Trophoblast cell (in vitro differentiated cells and primary cell): Measurements from ENCODE around the gene OTUD4.

ENCODE experiments used
- DNase-seq, 2 donors: peaks; one replicate each; pipeline ENCODE4 v3.0.0-alpha.2; 2016
- H2AFZ ChIP-seq: 2 replicates; pipeline ENCODE4 v1.6.1; 2013; ENCODE audit warnings: low read length, moderate library complexity, mild to moderate bottlenecking; ENCODE audit not compliant: insufficient read depth, poor library complexity
- H2AK5ac ChIP-seq: 2 replicates; pipeline ENCODE4 v1.6.1; 2013; ENCODE audit warnings: mild to moderate bottlenecking, low read length
- H2BK120ac ChIP-seq: 2 replicates; pipeline ENCODE4 v1.6.1; 2013; ENCODE audit warnings: low read length, mild to moderate bottlenecking, moderate library complexity; ENCODE audit not compliant: insufficient read depth, poor library complexity
- H2BK12ac ChIP-seq: 2 replicates; pipeline ENCODE4 v1.6.1; 2013; ENCODE audit warnings: mild to moderate bottlenecking, low read length, moderate library complexity
- H2BK5ac ChIP-seq: 2 replicates; pipeline ENCODE4 v1.6.1; 2013; ENCODE audit warnings: low read length, low read depth, moderate library complexity, mild to moderate bottlenecking; ENCODE audit not compliant: poor library complexity
- H3K14ac ChIP-seq: 2 replicates; pipeline ENCODE4 v1.6.1; 2013; ENCODE audit warnings: mild to moderate bottlenecking, low read length
- H3K18ac ChIP-seq: 2 replicates; pipeline ENCODE4 v1.6.1; 2013; ENCODE audit warnings: mild to moderate bottlenecking, low read length
- H3K23ac ChIP-seq: 2 replicates; pipeline ENCODE4 v1.6.1; 2013; ENCODE audit warnings: low read length
- H3K27ac ChIP-seq: 2 replicates; pipeline ENCODE4 v1.5.1; 2013; ENCODE audit warnings: low read depth, mild to moderate bottlenecking, inconsistent platforms, low read length, moderate library complexity
- H3K27me3 ChIP-seq: 2 replicates; pipeline ENCODE4 v1.6.1; 2013; ENCODE audit warnings: inconsistent platforms, mild to moderate bottlenecking, low read length, moderate library complexity; ENCODE audit not compliant: insufficient read depth
- H3K36me3 ChIP-seq, 2 experiments: 1 replicate in 1 of 2; 2 replicates in 1 of 2; pipeline ENCODE4 v1.6.1; 2013; ENCODE audit warnings: low read length in 2 of 2, mild to moderate bottlenecking in 2 of 2, moderate library complexity in 1 of 2; ENCODE audit not compliant: insufficient read depth in 2 of 2, control insufficient read depth in 1 of 2
- H3K4ac ChIP-seq: 2 replicates; pipeline ENCODE4 v1.6.1; 2013; ENCODE audit warnings: low read depth, mild to moderate bottlenecking, low read length, moderate library complexity
- H3K4me1 ChIP-seq, 2 experiments: 1 replicate in 1 of 2; 2 replicates in 1 of 2; pipeline ENCODE4 v1.6.1; 2013; ENCODE audit warnings: low read length in 2 of 2, mild to moderate bottlenecking in 2 of 2, moderate library complexity in 1 of 2; ENCODE audit not compliant: insufficient read depth in 2 of 2, control insufficient read depth in 1 of 2
- H3K4me2 ChIP-seq: 2 replicates; pipeline ENCODE4 v1.6.1; 2013; ENCODE audit warnings: inconsistent platforms, mild to moderate bottlenecking, low read length, moderate library complexity
- H3K4me3 ChIP-seq: 2 replicates; pipeline ENCODE4 v1.5.1; 2013; ENCODE audit warnings: mild to moderate bottlenecking, low read depth, low read length, inconsistent platforms
- H3K79me1 ChIP-seq: one replicate; pipeline ENCODE4 v1.6.1; 2013; ENCODE audit warnings: low read length
- H3K79me2 ChIP-seq: 2 replicates; pipeline ENCODE4 v1.6.1; 2013; ENCODE audit warnings: low read length, mild to moderate bottlenecking; ENCODE audit not compliant: control insufficient read depth, insufficient read depth, poor library complexity
- H3K9ac ChIP-seq: 2 replicates; pipeline ENCODE4 v1.6.1; 2013; ENCODE audit warnings: mild to moderate bottlenecking, low read length
- H3K9me3 ChIP-seq: 2 replicates; pipeline ENCODE4 v1.6.1; 2013; ENCODE audit warnings: low read depth, mild to moderate bottlenecking, control low read depth, inconsistent platforms, low read length; ENCODE audit not compliant: insufficient read depth
- H4K12ac ChIP-seq: 2 replicates; pipeline ENCODE4 v1.6.1; 2013; ENCODE audit warnings: low read depth, mild to moderate bottlenecking, low read length, moderate library complexity
- H4K8ac ChIP-seq: 2 replicates; pipeline ENCODE4 v1.6.1; 2013; ENCODE audit warnings: low read depth, mild to moderate bottlenecking, low read length, moderate library complexity
- H4K91ac ChIP-seq: one replicate; pipeline ENCODE4 v1.6.1; 2013; ENCODE audit warnings: low read depth, mild to moderate bottlenecking, low read length, moderate library complexity
- WGBS: extraction: QIAGEN DNeasy Blood & Tissue Kit; methylation state at CpG from one replicate; pipeline ENCODE4 v1.1.7; 2013; ENCODE audit warnings: missing lambda C conversion rate; ENCODE audit not compliant: insufficient read length, insufficient coverage; ENCODE audit errors: extremely low coverage; 5-methylcytosine and 5-hydroxymethylcytosine counted together

Gene OTUD4

DNA sequence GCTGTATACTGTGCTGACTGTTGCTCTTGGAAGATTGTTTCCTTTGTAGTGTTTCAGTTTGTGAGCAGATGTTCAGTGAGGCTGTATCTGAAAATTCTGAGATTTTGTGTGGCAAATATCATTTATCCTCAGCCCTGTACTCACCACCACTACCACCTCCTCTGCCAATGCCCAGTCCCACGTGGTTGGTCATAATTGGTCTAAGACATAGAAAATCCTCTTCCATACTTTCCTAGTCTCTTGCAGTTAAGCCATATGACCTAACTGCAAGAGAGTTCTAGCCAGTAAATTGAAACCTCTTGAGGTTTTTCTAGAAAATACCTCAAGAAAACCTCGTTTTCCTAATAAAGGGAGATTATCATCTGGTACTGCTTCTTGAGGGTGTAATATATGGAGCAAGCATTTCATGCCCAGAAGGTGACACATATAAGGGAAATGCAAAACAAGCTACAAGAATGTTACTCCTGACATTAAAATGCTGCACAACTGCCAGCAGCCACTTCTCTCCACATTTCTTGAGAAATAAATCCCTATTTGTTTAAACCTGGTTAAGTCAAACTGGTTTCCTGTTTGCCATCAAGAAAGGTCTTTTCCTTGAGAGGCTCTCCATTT lies 49.5 kb downstream of the OTUD4 start:
- H3K27me3 ChIP-seq, result no peaks in the 10 kb centered on the region
- no peak overlapping the region for H4K91ac ChIP-seq
- peak; percentile 73 to 85 for DNase-seq
- H3K23ac ChIP-seq, result no peak overlapping the region
- H2AFZ ChIP-seq, result no peak overlapping the region
- H3K4ac ChIP-seq, result no peak overlapping the region
- H2BK12ac ChIP-seq, result no peak overlapping the region
- H3K36me3 ChIP-seq, result peaks cover 7 to 8% of the 10 kb centered on the region in 2 experiments
- H3K79me1 ChIP-seq, result no peaks in the 10 kb centered on the region
- no peak overlapping the region for H3K27ac ChIP-seq
- H3K14ac ChIP-seq, result no peak overlapping the region
- H4K8ac ChIP-seq, result no peak overlapping the region
- no peak overlapping the region for H4K12ac ChIP-seq
- no peak overlapping the region for H3K4me3 ChIP-seq
- H3K79me2 ChIP-seq, result no peaks in the 10 kb centered on the region
- H3K18ac ChIP-seq, result no peak overlapping the region
- no CpG with 5 or more reads among the region's 2 CpGs for WGBS
- no peak overlapping the region for H3K9ac ChIP-seq
- H2BK120ac ChIP-seq, result no peak overlapping the region
- no peaks in the 10 kb centered on the region for H3K4me1 ChIP-seq
- H2AK5ac ChIP-seq, result no peak overlapping the region
- no peaks in the 10 kb centered on the region for H3K9me3 ChIP-seq
- no peak overlapping the region for H2BK5ac ChIP-seq
- H3K4me2 ChIP-seq, result no peak overlapping the region

GRCh38 chr4:145130130-145130529 lies 50.3 kb downstream of the OTUD4 start:
- no peak overlapping the region for H3K4me3 ChIP-seq
- peaks cover 10 to 11% of the 10 kb centered on the region in 2 experiments for H3K36me3 ChIP-seq
- no peaks in the 10 kb centered on the region for H3K4me1 ChIP-seq
- H2AK5ac ChIP-seq, result no peak overlapping the region
- no peak overlapping the region for H4K12ac ChIP-seq
- H3K9ac ChIP-seq, result no peak overlapping the region
- no peak overlapping the region for H2AFZ ChIP-seq
- H3K27me3 ChIP-seq, result no peaks in the 10 kb centered on the region
- H3K79me1 ChIP-seq, result no peaks in the 10 kb centered on the region
- H3K79me2 ChIP-seq, result no peaks in the 10 kb centered on the region
- DNase-seq, result no peak
- H2BK120ac ChIP-seq, result no peak overlapping the region
- H3K18ac ChIP-seq, result no peak overlapping the region
- H3K14ac ChIP-seq, result no peak overlapping the region
- H3K4me2 ChIP-seq, result no peak overlapping the region
- H2BK5ac ChIP-seq, result no peak overlapping the region
- no peak overlapping the region for H4K91ac ChIP-seq
- H4K8ac ChIP-seq, result no peak overlapping the region
- H3K4ac ChIP-seq, result no peak overlapping the region
- no peak overlapping the region for H3K23ac ChIP-seq
- H3K9me3 ChIP-seq, result no peaks in the 10 kb centered on the region
- H3K27ac ChIP-seq, result no peak overlapping the region
- H2BK12ac ChIP-seq, result no peak overlapping the region

DNA sequence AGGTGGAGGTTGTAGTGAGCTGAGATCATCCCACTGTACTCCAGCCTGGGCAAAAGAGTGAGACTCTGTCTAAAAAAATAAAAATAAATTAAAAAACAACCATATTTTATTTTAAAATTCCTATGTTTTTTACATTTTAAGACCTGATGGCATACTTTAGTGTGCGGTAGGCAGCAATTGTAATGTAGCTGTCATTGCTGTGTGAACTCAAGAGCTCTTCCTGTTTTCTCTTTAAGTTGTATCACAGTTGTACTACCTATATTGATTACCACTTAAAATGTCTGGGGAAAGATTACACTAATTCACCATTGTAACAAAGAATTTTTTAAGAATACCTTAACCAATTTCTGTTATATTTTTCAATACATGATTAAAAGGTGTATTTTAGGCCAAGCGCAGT lies 55.0 kb downstream of the OTUD4 start:
- no peaks in the 10 kb centered on the region for H3K9me3 ChIP-seq
- H4K91ac ChIP-seq, result no peak overlapping the region
- no peak overlapping the region for H4K12ac ChIP-seq
- no peak overlapping the region for H3K4me2 ChIP-seq
- no peak overlapping the region for H2AK5ac ChIP-seq
- H3K27me3 ChIP-seq, result no peaks in the 10 kb centered on the region
- no peaks in the 10 kb centered on the region for H3K4me1 ChIP-seq
- H3K9ac ChIP-seq, result no peak overlapping the region
- H3K23ac ChIP-seq, result no peak overlapping the region
- no peak overlapping the region for H3K4ac ChIP-seq
- H3K4me3 ChIP-seq, result no peak overlapping the region
- H2BK12ac ChIP-seq, result no peak overlapping the region
- no CpG with 5 or more reads among the region's 2 CpGs for WGBS
- H3K18ac ChIP-seq, result no peak overlapping the region
- H2BK120ac ChIP-seq, result no peak overlapping the region
- no peak overlapping the region for H3K27ac ChIP-seq
- H2BK5ac ChIP-seq, result no peak overlapping the region
- no peaks in the 10 kb centered on the region for H3K79me1 ChIP-seq
- H3K36me3 ChIP-seq, result peaks cover 16 to 19% of the 10 kb centered on the region in 2 experiments
- no peak for DNase-seq
- no peak overlapping the region for H4K8ac ChIP-seq
- H3K14ac ChIP-seq, result no peak overlapping the region
- H3K79me2 ChIP-seq, result no peaks in the 10 kb centered on the region
- H2AFZ ChIP-seq, result no peak overlapping the region

DNA sequence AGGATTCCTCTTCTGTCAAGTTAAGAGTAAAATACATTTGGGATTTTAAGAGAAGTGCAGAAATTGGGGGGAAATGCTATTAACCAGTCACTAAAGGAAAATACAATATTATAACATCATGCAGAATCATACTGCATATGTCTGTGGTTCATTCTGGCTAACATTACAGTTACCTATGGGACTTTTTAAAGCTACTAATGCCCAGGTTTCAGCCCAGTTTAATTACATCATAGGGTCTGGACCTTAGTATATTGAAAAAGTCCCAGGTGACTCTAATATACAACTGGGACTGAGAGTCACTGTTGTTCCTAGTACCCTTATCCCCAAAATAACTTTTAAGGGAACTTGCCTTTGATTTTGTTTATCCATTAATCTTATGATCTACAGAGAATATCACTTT lies 72.3 kb downstream of the OTUD4 start:
- Histone ChIP-seq H2BK120ac (no peak overlapping the region), H3K4me3 (no peak overlapping the region), H2AFZ (no peak overlapping the region), H2BK12ac (no peak overlapping the region), H3K4me2 (no peak overlapping the region), H2AK5ac (no peak overlapping the region), H3K23ac (no peak overlapping the region), H4K8ac (no peak overlapping the region), H3K79me2 (no peaks in the 10 kb centered on the region), H3K4me1 (no peaks in the 10 kb centered on the region), H3K27me3 (no peaks in the 10 kb centered on the region), H4K91ac (no peak overlapping the region), H3K18ac (no peak overlapping the region), H3K79me1 (no peaks in the 10 kb centered on the region), H3K14ac (no peak overlapping the region), H3K4ac (no peak overlapping the region), H2BK5ac (no peak overlapping the region), H3K9me3 (no peaks in the 10 kb centered on the region), H4K12ac (no peak overlapping the region), H3K27ac (no peak overlapping the region), H3K9ac (no peak overlapping the region), H3K36me3 (peaks cover 3 to 10% of the 10 kb centered on the region in 2 experiments)
- no peak for DNase-seq
